HG03342 (cell line): Measurements from ENCODE around the gene GTPBP4.
A peak's percentile ranks its signal among the peaks of the same experiment; 100 is the strongest.

Experiments
- ATAC-seq: cut with Tn5 transposase; IDR thresholded peaks from one replicate; pipeline ENCODE4 v1.9.1; 2021; ENCODE audit warnings: mild to moderate bottlenecking, moderate library complexity; ENCODE audit not compliant: unreplicated experiment

Gene GTPBP4

DNA sequence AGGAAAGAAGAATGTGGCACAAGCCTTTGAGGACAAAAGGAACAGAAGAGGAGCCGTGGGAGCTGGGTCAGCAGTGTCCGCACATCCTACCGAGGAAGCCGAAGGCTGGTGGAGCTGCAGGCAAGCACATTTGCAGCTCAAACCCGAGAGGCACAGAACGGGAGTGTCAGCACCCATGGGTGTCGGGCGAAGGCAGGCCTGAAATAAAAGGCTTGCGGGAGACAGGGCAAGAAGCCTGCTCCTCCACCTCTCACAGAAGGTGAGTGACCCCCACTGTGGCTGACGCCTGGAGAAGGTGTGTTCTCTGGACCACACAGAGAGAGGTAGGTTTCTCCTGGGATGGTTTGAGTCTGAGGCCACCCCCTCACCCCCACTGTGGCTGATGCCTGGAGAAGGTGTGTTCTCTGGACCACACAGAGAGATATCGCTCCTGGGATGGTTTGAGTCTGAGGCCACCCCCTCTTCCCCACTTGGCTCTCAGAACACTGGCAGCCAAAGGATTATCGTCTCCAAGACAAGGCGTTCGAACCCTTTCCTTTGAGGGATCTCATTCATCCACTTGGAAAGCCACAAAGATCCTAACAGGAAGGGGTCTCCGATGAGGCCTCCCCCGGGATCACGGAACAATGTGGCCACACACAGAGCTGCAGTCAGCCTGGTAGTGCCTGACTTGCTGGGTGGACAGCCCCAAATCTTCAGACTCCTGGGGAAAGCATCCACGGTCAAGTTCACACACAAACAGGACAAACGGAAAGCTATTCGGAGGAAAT, 21.6 kb upstream of the GTPBP4 start:
- no peak for ATAC-seq

DNA sequence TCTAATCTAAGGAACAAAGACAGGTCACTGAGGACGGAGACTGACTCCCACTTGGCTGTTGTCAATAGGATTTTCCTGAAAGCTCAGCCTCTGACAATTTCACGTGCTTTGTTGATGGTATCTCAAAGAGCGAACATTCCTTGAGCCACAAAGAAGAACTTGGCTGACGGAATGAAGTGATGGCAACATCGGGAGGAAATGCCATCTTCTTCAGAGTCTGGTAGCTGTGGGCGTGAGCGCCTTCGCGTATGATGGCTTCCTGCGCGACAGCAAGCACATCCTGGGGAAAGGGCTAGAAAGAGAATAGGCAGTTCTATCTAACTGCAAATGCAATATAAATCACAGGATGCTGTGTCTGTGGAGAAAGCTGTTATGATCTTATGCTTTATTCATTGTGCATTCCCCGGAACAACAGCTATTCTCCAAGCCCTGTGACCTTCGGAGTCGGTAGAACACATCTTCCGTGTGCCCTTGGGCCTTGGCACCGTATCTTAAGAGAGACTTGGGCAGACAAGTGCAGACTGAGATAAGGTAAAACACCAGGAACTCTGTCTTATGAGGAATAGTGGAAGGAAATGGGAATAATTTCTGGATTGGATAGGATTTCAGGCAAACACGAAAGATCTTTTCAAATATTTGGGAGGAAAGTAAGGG, 19.6 kb upstream of the GTPBP4 start:
- no peak for ATAC-seq

DNA sequence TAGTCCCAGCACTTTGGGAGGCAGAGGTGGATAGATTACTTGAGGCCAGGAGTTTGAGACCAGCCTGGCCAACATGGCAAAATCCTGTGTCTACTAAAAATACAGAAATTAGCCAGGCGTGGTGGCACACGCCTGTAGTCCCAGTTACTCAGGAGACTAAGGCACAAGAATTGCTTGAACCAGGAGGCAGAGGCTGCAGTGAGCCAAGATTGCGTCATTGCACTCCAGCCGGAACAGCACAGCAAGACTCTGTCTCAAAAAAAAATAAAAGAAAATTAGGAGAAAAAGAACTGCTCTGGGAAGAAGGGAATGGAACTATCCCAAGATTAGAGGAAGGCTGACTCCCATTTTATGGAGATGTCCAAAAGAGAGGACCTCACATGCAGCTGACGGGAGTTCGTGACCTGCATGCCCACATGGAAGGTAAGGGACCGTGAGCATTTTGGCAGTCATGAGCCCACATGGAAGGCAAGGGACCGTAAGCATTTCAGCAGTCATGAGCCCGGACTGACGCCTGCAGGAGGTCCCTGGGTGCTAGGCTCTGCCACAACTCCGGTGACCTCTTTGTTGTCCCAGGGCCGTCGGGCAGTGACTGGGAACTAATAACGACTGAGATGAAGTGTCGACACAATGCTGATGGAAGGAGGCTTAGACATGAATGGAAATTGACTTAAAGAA, 18.6 kb upstream of the GTPBP4 start:
- no peak for ATAC-seq

DNA sequence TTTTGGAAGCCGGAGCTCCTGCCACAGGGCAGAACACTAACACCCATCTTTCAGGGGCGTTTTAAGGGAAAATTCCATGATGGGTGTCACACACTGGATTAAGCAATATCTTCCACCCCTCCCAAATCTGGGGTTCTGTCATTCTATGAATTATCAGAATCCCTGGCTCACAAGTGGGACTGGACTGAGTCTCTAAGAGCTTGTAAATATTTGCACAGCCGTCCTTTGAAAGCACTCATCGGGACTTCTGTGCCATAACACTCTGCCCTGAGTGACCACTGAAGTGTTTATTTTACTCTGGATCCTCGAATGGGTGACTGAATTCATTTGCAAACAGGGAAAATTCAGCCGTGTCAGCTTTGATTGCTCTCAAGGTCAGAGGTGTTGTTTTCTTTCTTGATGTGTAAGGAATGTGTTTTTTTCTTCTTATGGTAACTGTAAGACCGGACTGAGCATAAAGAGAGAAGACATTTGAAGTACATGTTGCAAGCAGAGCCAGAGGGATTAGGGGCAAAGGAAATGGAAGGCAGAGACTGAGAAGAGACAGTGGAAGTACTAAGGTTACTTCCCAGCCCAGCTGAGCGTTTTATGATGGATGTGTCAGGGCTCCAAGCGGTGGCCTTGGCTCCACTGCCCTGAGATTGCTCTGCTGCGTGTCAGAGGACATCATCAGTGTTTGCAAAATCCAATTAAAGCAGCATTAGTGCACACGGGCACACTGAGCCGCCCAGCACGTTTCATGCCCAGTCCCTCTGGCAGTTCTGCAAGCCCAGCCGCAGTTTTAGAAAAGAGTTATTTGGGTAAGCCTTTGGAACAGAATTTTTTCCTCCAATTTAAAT, 17.7 kb upstream of the GTPBP4 start:
- ATAC-seq, result no peak

DNA sequence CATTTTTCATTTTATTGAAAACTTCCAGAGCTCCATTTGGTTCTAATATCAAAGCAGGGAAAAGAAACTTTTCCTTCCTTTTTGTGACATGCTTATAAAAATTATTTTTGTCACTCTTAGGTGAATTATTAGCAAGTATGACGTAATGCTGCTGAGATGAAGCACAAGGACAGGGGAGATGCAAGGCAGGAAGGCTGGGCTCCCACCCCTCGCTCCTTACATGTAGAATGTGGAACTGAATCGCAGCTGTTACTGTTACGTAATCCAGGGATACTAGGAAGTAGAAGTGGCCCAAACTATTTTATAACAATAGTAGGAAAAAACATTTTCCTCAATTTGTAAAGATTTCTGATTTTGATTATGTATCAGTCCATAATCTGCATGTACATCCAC, 17.1 kb upstream of the GTPBP4 start:
- ATAC-seq, result no peak

DNA sequence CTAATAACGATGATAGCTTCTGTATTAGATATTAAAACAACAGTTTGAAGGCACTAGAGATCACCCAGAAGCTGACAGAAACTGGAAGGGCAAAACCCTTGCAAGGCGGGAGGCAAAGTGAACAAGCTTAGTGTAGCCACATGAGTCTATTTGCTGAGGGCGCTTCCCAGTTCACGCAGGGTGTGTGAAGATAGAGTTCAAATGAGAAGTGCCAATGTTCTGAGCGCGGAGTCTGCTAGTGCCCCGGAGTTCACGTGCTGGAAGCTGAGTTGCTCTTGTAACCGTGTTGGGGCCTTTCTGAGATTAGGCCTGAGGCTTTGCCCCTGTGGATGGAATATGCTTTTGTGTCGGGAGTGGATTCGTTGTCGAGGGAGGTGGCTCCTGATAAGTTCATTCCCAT, 16.6 kb upstream of the GTPBP4 start:
- ATAC-seq, result no peak

DNA sequence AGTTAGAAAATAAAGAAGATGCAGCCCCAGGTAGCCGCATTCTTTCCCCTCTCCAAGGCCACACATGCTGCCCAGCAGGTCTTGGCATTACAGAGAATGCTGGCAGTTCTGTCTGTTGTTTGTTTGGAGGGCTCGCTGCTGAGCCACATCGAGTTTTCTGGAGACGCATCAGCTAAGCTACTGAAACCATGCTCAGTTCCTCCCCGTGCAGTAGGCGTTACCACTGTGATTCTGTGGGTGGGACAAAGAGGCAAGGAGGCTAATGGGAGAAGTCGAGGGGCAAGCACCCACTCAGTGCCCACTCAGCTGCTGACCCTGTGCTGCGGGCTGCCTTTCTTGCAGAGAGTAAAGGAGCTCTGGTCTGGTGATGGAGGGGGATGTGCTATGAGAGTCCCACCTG, 15.5 kb upstream of the GTPBP4 start:
- ATAC-seq, result no peak

DNA sequence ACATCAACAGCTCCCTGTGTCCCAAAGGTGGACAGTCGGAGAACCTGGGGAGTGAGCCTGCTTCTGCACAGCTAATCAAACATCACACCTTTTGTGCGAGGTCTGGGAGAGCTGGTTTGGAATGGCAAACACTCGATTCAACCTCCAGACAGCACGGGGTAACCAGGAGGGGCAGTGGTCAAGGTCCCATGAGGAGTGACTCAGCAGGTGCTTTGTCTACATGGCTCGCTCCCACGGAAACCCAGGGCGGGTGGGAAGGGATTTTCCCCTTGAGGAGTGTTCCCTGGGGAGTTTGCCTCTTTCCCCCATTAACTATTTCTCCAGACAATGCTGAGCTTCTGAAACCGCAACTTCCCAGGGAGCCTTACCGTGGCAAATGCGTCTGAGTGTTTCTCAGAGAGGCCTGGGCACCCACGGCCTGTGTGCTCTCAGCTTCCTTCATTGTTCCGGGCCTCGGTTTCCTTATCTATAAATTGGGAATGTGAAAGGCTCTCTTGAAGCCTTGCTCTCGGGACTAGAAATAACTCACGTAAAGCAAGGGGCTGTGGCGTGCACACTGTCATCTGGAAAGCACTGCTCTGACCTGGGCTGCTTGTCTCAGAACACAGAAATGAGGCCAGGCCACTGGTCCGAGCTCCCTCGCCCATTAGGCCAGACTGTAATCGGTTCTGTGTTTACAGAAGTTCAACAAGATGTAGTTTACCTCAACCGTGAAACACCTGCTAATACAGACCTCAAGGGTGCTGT, 14.0 kb upstream of the GTPBP4 start:
- no peak for ATAC-seq

DNA sequence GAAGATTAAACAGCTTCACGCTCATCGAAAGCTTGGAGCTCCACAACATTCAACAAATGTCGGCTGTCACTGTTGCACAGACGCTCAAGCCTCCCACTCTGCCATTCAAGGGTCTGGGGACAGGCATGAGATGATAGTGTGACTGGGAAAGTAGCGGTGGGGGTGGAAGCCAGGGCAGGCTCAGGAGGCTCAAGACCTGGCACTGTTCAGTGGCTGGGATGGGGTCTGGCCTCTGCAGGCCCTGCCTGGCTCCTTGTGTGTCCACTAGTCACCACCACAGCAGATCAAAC, 13.5 kb upstream of the GTPBP4 start:
- ATAC-seq, result no peak

DNA sequence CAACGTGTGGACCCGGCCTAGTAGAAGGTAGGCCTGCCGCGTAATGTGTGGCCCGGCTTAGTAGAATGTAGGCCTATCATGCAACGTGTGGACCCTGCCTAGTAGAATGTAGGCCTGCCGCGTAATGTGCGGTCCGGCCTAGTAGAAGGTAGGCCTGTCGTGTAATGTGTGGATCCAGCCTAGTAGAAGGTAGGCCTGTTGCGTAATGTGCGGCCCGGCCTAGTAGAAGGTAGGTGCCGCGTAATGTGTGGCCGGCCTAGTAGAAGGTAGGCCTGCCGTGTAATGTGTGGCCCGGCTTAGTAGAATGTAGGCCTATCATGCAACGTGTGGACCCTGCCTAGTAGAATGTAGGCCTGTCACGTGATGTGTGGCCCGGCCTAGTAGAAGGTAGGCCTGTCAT, 11.9 kb upstream of the GTPBP4 start:
- no peak for ATAC-seq

DNA sequence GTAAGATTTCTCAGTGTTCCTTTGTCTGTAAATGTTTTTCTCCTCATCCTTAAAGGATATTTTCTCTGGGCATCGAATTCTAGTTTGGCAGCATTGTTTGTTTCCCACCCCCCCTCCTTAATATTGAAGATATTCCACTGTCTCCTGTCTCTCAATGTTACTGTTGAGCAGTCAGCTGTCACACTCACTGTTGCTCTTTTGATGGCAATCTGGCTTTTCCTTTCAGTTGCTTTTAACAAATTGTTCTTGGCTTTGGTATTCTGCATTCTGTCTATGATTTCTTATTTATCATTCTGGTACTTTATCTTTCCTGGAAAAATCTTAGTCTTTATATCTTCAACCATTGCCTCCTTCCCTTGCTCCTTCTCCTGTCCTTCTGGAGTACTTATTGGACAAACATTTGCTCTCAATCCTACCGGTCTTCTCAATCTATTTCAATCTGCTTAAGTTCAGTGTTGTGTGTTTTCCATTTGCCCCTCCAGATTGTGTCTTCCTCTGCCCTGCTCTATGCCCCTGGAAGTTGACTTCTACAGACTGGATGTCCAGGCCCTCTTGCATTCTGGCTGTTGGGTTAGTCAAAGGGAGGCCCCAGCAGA, 9.3 kb upstream of the GTPBP4 start:
- no peak for ATAC-seq

DNA sequence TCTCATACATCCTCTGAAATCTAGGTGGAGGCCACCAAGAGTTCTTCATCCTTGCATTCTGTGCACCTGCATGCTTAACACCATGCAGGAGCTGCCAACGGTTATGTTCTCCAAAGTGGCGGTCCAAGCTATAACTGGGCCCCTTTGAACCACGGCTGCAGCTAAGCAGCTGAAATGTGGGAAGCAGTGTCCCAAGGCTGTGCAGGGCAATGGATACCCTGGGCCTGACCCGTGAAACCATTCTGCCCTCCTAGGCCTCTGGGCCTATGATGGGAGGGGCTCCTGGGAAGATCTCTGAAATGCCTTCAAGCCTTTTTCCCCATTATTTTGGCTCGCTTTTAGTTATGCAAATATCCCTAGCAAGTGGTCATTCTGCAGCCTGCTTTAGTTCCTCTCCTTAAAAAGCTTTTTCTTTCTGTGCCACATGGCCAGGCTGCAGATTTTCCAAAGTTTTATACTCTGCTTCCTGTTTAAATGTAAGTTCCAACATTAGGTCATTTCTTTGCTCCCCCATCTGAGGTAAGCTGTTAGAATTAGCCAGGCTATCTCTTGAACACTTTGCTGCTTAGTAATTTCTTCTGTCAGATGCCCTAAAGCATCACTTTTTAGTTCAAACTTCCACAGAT, 7.7 kb upstream of the GTPBP4 start:
- no peak for ATAC-seq

DNA sequence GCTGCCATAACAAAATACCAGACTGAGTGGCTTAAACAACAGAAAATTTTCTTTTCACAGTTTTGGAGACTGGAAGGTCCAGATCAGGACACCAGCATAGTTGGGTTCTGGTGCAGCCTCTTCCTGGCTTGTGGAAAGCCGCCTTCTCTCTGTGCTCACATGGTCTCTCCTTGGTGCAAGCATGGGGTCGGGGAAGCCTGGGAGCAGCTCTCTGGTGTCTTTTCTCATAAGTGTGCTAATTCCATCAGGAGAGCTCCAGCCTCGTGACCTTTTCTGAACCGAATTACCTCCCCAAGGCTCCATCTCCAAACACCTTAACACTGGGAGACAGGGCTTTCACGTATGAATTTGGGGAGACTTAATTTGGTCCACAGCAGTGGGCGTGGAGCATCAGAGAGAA, 4.8 kb upstream of the GTPBP4 start:
- ATAC-seq, result no peak

DNA sequence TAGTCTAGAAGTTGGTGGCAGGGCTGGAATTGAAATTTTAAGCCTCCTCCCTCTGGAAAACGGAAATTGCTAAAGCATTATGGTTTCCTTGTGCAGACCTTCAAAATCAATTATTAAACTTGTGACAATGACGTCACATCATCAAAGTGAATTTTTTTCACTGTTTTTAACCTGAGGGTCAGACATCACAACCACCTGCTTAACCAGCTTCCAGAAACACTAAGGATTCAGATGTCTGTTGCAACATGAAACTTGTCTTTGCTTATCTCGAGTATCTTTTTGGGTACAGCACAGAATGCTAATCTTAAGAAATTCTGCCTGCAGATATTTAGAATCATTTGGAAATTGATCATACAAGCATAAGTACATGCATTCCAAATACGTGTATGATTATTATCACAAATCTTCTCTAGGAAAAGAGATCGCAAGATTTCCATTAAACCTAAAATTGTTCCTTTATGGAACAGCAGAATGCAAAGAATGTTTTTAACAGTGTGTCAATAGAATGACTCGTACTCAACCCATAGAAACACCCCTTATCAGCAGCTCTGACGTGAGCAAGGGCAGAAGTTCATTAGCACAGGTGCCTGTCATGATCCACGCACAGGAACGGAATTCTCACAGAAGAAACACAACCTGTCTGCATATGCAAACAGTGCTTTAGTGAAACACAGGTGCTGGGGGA, 4.1 kb upstream of the GTPBP4 start:
- no peak for ATAC-seq

DNA sequence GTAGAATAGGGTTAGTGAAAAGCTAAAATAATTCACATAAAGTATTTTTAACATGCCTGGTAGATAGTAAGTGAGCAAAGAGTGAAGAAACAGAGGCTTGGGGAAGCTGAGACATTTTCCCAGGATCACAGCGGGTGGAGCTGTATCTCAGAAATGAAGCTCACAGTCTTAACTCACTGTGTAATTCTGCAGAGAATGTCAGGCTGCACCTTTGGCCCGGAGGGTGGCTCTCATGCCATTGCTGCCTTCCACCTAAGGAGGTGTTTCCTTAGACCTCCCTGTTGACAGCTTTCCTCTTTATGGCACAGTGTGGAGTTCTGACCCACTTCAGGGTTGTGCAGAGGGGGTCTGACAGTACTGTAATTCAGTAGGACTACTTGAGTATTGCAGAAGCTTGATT, 2.9 kb upstream of the GTPBP4 start:
- ATAC-seq, result no peak

DNA sequence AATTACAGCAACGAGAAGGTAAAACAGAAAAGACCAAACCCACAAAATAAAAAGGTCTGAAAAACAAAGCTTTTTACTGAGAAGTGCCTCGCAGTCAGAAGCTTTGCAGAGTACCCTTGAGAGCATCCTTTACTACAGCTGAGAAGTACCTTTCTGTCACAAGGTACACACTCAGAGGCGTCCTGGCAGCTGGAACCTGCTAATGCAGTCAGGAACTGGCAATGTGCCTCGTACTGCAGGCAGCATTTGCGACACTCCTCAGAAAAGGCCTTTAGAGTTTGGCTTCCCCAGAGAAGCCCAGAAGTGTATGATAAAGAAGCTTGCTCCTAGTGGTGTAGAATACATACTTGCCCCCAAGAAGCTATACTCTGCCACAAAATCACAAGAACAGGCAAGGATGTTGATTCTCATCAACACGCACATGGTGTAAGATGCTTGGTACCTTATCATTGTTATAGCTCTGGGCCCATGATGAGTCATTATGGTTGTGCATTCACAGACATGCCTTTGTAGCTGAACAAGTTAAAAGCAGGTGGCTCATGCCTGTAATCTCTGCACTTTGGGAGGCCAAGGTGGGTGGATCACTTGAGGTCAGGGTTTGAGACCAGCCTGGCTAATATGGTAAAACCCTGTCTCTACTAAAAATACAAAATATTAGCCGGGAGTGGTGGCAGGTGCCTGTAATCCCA, 2.0 kb upstream of the GTPBP4 start:
- no peak for ATAC-seq

DNA sequence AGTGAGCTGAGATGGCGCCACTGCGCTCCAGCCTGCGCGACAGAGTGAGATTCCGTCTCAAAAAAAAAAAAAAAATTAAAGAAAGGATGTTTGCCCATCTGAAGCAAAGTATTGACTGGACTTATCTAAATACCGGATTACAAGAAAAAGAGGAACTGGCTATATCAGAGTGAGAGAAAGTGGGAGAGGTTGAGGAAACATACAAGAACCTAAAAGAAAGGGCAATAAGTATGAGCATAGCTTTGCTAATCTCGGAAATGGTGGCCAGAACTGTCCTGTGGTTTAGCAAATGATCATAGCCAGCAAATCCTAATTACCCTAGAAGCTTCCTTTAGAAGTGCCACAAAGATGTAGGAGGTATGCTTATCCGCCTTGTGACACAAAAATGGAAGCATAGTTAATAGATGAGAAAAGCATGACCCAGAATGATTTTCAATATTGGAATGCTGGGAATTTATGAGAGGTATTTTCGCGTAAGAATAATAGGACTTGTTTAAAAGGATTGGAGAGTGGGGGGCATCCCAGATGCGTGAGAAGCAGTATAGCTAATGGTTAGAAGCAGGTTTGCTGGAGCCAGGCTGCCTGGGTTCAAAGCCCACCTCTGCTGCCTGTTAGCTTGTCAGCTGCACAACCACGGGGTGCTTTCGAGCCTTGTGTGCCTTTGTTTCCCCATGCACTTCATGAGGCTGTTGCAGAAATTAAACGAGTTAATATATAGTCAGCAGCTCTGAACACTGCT, 1.2 kb upstream of the GTPBP4 start:
- no peak for ATAC-seq

DNA sequence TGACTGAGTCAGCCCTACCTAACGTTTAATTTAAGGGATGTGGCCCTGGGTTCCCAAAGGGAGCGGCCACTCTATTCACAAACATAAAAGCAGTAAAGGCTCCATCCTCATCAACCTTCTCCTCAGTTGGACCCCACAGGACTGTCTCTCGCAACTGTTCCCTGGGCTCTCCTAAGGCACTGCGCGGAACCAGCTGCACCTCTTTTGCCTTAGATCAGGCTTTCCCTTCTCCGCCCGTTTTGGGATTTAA, 689 bp upstream of the GTPBP4 start:
- peak; percentile 1 for ATAC-seq
